ENCODE results near the gene LILRA6.
"Not testable (repeated sequence)": the region's sequence is repeated elsewhere in the genome, so short reads cannot be mapped to it uniquely, and the experiment has no call there.

The LILRA6 gene

DNA sequence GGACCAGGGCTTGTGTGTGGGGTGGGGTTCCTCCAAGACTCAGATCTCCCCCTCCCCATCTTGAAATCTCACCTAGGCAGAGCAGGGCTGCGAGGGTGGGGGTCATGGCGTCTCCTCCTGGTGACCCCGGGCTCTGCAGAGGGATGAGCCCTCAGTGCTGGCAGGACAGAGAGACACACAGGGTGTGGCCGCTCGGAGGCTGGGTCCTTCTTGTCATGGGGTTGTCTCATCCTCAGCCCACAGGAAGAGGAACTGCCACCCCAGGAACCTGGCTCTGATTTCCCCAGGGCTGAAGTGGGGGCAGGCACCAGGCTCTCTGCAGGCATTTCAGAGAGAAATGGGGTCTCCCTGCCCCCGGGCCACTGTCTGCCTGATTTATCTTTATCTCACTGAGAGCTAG, at the start of gene LILRA6:
Gene LILRA6 (minus strand): TSS at position 145 of the 400 bp plus-strand sequence.
- DNase-seq = not testable (repeated sequence)

DNA sequence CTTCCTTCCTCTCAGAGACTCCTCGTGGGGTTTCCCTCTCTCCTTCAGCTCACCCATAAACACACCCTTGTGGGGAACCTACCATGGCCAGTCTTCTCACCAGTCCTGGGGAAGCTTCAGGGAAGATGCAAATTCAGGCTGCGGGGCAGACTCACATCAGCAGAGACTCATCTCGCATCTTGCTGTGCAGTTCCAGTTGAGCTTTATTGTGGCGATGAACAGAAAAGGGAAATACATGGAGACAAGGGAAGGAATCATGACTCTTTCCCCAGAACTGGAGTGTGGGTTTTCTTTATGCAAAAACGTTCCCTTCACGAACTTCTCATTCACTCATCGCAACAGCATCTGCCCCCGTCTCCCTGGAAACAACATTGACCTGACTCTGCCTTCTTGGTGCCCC, 46.6 kb upstream of the LILRA6 start:
- not testable (repeated sequence) for DNase-seq

DNA sequence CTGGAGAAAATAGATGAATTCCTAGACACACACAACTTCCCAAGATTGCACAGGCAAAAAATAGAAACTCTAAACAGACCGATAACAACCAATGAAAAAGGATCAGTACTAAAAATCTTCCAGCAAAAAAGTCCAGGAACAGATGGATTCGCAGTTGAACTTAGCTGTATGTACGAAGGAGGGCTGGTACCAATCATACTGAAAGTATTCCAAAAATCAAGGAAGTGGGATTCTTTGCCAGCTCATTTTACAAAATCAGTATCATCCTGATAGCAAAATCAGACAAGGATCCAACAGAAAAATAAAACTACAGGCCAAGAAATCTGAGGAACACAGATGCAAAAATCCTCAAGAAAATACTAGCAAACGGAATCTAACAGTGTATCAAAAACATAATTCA, 44.9 kb upstream of the LILRA6 start:
- DNase-seq = no peak

DNA sequence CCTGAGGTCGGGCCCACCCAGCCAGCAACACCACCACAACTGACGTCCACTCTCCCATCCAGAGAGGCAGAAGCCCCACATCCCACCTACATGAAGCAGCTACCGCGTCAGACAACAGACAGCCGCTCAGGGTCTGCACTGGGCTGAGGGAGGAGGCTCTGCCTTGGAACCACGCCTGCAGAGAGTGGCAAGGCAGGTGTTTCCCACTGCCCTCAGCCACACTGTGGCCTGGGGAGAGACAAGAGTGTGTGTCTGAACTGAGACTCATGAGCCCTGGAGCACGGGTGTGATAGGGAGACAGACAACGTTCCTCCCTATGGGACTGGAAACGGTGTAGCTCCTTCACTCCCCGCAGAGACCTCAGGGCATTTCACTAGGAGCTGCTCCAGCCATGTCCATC, 43.7 kb upstream of the LILRA6 start:
- not testable (repeated sequence) for DNase-seq

DNA sequence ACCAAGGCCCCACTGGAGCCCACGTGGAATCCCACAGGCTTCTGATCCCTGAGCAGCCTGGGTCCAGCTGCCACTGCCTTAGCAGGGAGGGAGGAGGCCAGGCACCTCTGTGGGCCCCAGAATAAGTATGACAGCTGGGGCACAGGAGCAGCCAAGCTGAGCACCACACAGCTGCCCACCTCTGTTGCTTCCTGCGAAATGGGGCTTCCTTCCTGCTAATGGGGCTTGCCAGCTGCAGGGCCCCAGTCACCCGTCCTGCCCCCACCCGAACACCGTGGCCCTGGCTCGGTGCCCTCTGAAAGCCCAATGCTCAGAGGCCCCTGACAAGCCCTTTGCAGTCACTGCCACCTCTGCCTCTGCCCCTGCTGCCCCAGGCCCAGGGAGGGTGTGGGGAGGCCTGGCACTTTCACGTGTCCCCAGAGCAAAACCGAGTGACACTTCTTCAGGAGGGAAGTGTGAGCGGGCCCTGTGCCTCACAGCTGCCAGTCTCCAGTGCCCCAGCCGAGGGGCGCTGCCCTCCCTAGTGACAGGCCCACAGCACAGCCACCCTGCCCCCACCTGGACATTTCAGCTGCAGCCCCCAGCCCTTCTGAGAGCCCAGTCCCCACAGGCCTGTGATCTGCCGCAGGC, 43.0 kb upstream of the LILRA6 start:
- peak in 1 of 2 donors; percentile 51 for DNase-seq

DNA sequence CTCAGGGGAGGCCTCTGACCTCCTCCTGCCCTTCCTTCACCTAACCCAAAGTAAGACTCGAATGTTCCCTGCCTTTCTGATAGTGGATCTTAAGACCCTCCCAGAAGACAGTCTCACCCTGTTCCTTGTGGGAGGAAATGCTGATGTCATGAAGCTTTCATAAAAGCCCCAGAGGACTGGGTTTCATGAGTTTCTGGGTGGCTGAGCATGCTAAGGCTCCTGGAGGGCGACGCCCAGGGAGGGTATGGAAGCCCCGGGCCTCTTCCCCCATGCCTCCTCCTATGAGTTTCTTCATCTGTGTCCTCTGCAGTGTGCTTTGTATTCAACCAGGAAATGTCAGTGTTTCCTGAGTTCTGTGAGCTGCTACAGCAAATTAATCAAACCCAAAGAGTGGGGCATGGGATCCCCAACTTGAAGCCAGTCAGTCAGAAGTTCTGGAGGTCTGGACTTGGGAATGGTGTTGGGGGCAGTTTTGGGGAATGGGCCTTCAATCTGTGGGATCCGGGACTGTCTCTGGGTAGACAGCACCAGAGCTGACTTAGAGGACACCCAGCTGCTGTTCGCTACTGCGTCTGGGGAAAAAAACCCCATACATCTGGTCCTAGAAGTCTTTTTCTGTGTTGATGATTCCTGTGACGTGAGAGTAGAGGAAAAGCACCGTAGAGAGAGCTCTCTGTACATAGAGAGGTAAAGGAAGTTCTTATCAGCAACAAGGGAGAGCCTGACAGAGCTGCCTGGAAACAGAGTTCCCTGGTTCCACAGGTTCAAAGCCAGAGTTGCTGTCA, 40.3 kb upstream of the LILRA6 start:
- peak in 1 of 2 donors; percentile 41 for DNase-seq

DNA sequence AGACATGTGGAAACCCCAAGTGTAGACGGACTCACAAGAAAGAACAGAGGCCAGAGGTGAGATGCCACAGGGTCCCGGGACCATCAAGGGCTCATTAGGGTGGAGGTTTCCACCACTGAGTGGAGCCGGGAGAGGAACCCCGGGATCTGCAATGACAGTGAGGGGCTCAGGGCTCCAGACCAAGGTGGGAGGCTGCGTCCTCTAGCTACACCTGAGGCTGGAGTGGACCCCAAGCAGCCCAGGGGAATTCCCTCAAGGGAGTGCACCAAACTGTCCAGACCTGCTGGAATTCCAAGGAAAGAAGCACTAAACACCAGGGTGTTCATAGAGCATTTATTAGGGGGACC, 39.1 kb upstream of the LILRA6 start:
- DNase-seq = not testable (repeated sequence)

DNA sequence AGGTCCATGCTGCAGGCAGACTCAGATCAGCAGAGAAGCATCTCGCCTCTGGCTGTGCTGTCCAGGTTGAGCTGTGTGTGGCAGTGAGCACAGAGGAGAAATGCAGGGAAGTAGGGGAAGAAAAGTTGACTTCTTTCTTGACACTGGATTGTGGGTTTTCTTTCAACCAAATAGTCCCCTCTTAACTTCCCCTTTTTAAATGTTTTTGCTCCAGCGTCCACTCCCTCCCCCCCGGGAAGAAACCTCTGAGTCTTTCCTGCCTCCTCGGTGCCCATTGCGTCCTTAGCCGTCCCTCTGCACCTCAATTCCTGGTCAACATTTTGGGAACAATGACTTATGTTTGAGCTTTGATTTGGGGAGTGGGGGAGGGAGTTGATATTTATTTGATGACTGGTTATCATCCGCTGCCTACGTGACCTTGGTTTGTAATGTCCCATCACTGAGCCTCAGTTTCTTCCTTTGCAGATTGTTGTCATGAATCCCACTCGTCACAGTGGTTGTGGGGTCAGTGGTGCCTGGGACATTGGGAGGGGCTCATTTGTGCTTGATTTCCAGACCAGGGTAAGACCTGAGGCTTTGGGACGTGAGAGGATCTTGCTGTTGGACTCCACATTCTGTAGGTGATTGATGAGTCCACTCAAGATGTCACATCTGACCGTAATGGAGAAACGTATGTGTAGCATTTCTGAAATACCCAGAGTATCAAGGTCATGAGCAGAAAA, 38.6 kb upstream of the LILRA6 start, which contains the start of gene LILRB2:
Gene LILRB2 (minus strand): TSS at position 104 of the 722 bp plus-strand sequence. CDS start 614 bp downstream, outside the sequence.
- peak in 1 of 2 donors; percentile 69 for DNase-seq

DNA sequence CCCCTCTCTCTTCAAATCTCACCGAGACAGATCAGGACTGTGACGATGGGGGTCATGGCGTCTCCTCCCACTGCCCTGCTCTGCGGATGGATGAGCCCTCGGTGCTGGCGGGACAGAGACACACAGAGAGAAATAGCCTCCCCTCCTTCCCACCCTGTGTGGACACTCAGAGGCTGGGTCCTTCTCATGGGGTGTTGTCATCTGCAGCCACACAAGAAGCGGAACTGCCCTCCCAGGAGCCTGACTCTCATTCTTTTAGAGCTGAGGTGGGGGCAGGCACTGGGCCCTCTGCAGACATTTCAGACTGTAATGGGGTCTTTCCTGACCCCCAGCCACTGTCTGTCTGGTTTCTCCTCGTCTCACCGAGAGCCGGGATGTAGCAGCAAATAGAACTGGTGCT, 37.9 kb upstream of the LILRA6 start:
- DNase-seq = peak in 1 of 2 donors; percentile 73

DNA sequence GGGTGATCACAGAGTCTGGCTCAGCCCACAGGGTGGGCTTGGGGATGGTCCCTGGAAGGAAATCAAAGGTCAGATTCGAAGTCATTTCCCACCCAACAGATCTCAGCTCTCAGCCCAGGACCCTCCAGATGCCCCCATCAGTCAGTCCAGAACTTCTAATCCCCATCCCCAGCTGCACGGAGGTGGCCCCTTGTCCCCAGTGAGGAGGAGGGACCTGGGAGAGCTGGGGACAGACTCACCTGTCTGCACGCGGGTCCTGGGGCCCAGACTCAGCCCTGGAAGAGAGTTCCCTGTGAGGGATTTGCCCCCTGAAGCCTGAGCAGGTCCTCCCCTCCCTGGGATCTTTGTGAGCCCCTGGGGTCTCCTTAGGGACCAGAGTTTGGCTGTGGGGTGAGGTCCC, 37.4 kb upstream of the LILRA6 start:
- DNase-seq = not testable (repeated sequence)

DNA sequence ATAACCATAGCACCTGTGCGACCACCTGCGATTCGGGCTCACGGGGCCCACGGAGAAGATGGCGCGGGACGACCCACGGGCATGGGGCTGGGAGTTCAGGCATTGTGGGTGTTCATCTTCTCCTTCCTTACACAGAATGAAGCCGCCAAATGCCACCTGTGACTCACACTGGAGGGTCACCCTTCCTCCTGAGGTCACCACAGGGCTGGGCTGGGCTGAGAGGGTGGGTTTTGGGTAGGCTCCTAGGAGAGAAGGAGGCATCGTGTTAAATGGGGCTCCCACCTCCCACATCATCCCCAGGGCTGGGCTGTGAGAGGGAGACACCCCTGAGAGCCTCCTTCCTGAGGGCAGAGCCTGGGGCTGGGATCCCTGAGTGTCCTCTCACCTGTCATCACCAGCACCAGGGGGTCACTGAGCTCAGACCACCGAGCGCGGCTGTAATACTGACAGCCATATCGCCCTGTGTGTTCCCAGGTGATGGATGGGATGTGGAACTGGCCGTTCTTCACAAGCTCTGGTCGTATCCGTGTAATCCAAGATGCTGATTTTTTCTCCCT, 36.9 kb upstream of the LILRA6 start:
- DNase-seq = no peak

DNA sequence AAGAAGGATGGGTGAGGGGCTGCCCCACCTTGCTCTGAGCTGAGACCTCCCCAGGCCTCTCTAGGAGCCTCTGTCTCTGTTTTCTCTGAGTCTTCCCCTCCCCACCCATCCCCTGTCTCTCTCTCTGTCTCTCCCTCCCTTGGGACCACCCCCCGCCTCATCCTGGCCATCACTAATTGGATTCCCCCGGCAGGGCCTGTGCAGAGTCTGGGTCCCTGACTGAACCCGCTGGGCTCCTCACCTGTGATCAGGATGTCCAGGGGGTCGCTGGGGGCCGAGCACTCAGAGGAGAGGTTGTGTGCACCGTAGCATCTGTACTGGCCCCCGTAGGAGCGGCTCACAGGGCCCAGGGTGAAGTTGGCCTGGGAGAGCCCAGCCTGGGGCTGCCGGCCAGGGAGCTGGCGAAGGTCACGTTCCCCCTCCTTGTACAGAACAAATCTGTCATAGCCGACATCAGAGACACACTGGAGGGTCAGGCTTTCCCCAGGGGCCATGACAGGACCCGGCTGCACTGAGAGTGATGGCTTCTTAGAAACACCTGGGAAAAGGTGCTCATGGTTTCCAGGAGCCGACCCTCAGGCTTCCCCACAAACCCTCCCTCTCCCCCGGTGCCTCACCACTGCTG, 36.1 kb upstream of the LILRA6 start:
- DNase-seq = not testable (repeated sequence)

DNA sequence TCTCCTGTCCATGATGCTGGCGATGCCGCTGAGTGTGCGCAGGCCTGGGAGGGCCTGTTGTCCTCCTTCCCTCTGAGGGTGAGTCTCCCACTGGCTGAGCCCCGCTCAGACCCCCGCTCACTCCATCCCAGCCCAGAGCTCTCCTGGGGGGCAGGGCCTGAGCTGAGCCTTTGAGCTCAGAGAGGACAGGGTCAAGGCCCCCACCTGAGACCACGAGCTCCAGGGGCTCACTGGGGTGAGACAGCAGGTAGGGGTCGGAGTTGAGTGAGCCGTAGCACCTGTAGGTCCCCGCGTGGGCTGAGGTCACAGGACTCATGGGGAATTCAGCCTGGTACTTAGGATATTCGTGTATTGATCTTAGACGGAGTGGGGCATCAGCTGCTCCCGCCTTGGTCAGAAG, 35.5 kb upstream of the LILRA6 start:
- DNase-seq = not testable (repeated sequence)

DNA sequence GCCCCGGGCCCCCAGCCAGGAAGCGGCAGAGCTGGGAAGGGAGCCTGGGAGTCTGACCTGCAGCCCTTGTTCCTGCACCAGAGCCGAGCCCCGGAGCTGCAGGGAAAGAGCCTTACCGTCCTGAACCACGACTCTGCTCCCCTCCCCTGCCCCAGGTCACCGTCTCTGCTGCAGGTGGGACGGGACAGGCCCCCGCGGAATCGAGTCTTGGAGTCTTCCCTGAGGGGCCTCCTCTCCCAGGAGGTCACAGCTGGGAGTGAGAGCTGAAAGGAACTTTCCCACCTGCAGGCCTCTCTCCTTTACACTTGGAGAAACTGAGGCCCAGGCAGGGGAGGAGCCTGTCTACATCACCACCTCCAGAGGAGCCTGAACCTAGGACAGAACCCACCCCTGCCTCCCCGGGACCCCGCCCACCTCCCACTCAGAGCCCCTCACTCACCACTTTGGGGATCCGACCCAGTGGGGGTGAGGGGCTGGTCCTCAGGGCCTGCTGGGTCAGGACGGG, 34.6 kb upstream of the LILRA6 start:
- DNase-seq = not testable (repeated sequence)

DNA sequence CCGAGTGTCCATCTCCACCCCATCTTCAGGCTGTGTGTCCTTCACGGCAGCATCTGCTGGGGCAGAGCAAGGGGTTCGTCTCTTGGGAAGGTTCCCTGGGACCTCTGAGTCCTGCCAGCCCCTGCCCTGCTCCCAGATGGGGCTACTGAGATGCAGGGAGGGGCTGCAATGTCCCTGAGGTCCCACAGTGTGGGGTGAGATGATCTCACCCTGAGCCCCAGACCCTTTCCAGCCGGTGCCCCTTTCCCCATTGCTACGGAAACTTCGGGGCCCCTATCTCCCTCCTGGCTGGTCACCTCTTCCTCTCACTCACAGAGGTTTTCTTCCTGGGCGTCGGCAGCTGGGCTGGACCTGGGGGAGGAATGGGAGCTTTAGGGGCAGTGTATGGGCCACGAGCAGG, 33.4 kb upstream of the LILRA6 start:
- DNase-seq = no peak

DNA sequence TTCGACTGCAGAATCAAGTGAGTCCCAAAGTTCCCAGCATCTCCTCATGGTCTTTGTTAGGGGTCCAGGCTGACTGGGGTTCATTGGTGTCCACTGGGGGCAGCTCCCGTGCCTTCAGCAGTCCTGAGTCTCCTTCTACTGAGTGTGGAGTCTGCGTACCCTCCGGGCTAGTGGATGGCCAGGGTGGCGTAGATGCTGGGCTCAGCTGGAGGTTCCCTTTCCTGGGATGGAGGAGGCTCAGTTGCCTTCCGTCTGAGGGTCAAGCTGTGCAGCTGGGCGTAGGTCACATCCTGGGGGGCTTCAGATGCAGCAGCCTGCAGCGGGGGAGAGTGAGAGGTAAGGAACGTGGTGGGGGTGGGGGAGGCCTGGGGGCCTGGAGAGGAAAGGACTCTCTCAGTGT, 31.9 kb upstream of the LILRA6 start:
- not testable (repeated sequence) for DNase-seq

DNA sequence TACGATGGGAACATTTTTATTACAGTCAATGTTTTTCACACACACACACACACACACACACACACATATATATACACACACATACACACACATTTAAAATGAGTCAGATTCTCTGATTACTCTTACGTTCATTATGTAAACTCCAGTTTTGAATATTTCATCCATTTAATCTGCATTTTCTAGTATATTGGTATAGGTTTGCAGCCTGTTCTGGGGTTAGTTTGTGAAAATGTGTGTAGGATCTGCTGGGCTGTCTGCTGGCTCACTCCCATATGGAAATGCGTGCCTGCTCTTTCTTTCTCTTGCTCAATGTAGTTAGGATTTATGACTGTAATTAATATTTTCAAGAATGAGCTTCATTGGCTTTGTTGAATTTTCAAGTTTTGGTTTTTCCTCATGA, 31.2 kb upstream of the LILRA6 start:
- no peak for DNase-seq

DNA sequence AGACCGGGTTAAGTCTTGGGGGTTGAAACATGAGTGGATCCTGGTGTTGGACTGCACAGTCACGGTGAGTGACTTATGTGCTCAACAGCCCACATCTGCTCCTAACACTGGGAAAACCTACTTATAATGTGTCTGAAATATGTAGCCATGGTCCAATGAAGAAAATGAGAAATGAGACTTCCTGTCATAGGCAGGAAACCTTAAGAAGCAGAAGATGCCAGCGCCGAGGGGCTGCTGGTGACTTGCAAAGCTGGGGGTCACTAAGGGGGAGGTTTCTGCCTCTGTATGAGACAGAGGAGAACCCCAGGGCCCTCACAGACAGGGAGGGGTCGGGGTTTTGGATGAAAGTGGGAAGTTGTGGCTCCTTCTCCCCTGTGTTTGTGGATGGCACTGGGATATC, 29.6 kb upstream of the LILRA6 start:
- DNase-seq = not testable (repeated sequence)

DNA sequence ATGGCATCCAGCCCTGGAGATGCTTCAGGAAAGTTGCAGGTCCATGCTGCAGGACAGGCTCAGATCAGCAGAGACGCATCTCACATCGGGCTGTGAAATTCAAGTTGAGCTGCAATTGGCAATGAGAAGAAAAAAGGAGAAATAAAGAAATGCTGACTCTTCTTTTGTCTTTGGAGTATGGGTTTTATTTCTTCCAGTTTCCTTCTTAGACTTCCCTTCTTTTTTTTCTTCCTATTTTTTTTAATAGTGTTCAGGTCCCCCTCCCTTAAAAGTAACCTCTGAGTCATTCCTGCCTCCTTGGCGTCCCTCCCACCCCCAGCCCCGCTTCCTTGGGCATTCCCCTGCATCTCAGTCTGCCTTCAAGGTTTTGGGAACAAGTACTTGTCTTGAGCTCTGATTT, 29.0 kb upstream of the LILRA6 start:
- DNase-seq = peak in 1 of 2 donors; percentile 22

DNA sequence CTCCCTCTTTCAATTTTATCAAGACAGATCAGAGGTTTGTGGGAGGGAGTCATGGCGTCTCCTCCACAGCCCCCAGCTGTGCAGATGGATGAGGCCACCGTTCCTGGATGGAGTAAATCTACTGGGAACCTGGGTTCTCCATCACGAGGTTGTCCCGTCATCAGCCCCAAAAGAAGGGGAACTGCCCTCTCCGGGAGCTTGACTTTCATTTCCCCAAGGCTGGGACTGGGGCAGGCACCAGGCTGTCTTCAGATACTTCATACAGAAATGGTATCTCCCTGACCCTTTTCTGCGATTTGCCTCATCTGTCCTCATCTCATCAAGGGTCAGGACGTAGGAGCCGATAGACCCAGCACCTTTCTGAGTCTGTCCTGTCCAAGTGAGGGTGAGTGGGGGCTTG, 28.5 kb upstream of the LILRA6 start:
- DNase-seq = no peak

DNA sequence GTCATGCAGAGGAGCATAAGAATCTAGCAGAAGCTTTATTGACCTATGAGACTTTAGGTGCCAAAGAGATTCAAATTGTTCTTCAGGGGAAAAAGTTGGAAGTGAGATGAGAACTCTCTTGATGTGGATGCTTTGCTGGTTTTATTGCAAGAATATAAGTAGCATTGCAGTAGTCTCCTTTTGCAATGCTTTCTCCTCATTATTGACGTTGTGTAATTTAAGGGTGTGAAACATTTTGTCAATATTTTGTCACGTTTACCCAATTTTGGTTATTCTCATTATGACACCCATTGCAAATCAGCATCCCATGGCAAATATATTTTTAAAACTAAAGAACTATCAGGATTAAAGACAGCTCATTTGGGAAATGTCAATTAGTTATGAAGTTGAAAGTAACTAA, 26.3 kb upstream of the LILRA6 start:
- no peak for DNase-seq

DNA sequence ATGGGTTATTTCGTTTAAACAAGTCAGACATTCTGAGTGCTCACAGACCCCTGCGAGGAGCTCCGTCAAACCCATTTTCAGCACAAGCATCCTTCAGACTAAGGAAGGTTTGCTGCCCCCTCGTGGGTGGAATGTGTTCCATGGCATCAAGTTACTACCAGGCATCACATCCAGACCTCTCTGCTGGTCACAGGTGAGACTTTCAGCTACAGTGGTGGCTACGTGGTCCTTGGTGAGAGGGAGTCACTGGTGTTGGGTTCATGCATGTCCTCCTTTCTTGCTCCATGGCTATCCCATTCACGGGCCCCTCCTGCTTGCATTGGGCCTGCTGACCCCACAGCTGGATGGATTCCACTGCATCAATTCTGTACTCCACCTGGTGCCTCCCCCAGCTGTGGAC, 23.5 kb upstream of the LILRA6 start:
- DNase-seq = peak; percentile 45 to 50

DNA sequence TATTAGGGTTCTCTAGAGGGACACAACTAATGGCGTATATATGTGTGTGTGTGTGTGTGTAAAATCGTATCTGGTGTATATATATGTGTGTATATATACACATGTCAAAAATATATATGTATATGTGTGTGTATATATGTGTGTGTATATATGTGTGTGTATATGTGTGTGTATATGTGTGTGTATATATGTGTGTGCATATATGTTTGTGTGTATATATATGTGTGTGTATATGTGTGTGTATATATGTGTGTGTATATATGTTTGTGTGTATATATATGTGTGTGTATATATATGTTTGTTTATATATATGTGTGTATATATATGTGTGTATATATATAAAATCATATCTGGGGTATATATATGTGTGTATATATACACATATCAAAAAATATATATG, 19.9 kb upstream of the LILRA6 start:
- no peak for DNase-seq
